HEK293 (cell line): ENCODE data around the gene NAPB.
A peak's percentile ranks its signal among the peaks of the same experiment; 100 is the strongest.

Experiments used
- GLIS1 ChIP-seq: fragments of 450-650 bp; formaldehyde crosslinking; IDR thresholded peaks from 2 replicates; pipeline ENCODE4 v1.5.1; 2016; ENCODE audit warnings: missing biosample characterization, missing genetic modification characterization
- HIC1 ChIP-seq: fragments of 450-650 bp; formaldehyde crosslinking; IDR thresholded peaks from 2 replicates; pipeline ENCODE4 v1.5.1; 2016; ENCODE audit warnings: missing biosample characterization, missing genetic modification characterization
- HOXA7 ChIP-seq: sonication (generic); formaldehyde crosslinking; IDR thresholded peaks from 2 replicates; pipeline ENCODE4 v1.8.1; 2022; ENCODE audit warnings: missing genetic modification reagents, borderline replicate concordance
- HOXC10 ChIP-seq: sonication (generic); formaldehyde crosslinking; IDR thresholded peaks from 2 replicates; pipeline ENCODE4 v1.8.1; 2023; ENCODE audit warnings: mild to moderate bottlenecking, missing genetic modification reagents
- HOXD13 ChIP-seq: sonication (generic); formaldehyde crosslinking; IDR thresholded peaks from 2 replicates; pipeline ENCODE4 v1.8.0; 2022; ENCODE audit warnings: missing genetic modification reagents, borderline replicate concordance
- KLF10 ChIP-seq: fragments of 450-650 bp; IDR thresholded peaks from 2 replicates; pipeline ENCODE4 v1.5.1; 2018; ENCODE audit warnings: missing biosample characterization, mild to moderate bottlenecking, missing genetic modification characterization
- KLF9 ChIP-seq: fragments of 450-650 bp; formaldehyde crosslinking; IDR thresholded peaks from 2 replicates; pipeline ENCODE4 v1.5.1; 2016; ENCODE audit warnings: missing biosample characterization, missing genetic modification characterization, low read depth
- ZBTB7A ChIP-seq: fragments of 450-650 bp; formaldehyde crosslinking; IDR thresholded peaks from 2 replicates; pipeline ENCODE4 v1.5.1; 2016; ENCODE audit warnings: low read depth, missing biosample characterization, missing genetic modification characterization
- ZBTB8A ChIP-seq: fragments of 450-650 bp; formaldehyde crosslinking; IDR thresholded peaks from 2 replicates; pipeline ENCODE4 v1.5.1; 2016; ENCODE audit warnings: missing biosample characterization, missing genetic modification characterization
- ZEB2 ChIP-seq: fragments of 450-650 bp; formaldehyde crosslinking; IDR thresholded peaks from 2 replicates; pipeline ENCODE4 v1.5.1; 2016; ENCODE audit warnings: missing biosample characterization, missing genetic modification characterization
- ZFP69B ChIP-seq: fragments of 450-650 bp; formaldehyde crosslinking; IDR thresholded peaks from 2 replicates; pipeline ENCODE4 v1.5.1; 2016; ENCODE audit warnings: missing biosample characterization, missing genetic modification characterization
- ZNF202 ChIP-seq: fragments of 450-650 bp; formaldehyde crosslinking; IDR thresholded peaks from 2 replicates; pipeline ENCODE4 v1.5.1; 2016; ENCODE audit warnings: missing biosample characterization, missing genetic modification characterization, borderline replicate concordance
- ZNF24 ChIP-seq: fragments of 450-650 bp; formaldehyde crosslinking; IDR thresholded peaks from 2 replicates; pipeline ENCODE4 v1.5.1; 2016; ENCODE audit warnings: missing biosample characterization, missing genetic modification characterization
- ZNF26 ChIP-seq: fragments of 450-650 bp; formaldehyde crosslinking; IDR thresholded peaks from 2 replicates; pipeline ENCODE4 v1.5.1; 2016; ENCODE audit warnings: missing biosample characterization, missing genetic modification characterization
- ZNF324 ChIP-seq: fragments of 450-650 bp; formaldehyde crosslinking; IDR thresholded peaks from 2 replicates; pipeline ENCODE4 v1.5.1; 2016; ENCODE audit warnings: missing biosample characterization, missing genetic modification characterization
- ZNF530 ChIP-seq: fragments of 450-650 bp; formaldehyde crosslinking; IDR thresholded peaks from 2 replicates; pipeline ENCODE4 v1.5.1; 2016; ENCODE audit warnings: low read depth, missing biosample characterization, missing genetic modification characterization
- ZNF621 ChIP-seq: fragments of 450-650 bp; formaldehyde crosslinking; IDR thresholded peaks from 2 replicates; pipeline ENCODE4 v1.5.1; 2017; ENCODE audit warnings: missing biosample characterization, missing genetic modification characterization
- ZNF654 ChIP-seq: fragments of 450-650 bp; formaldehyde crosslinking; IDR thresholded peaks from 2 replicates; pipeline ENCODE4 v1.5.1; 2016; ENCODE audit warnings: low read depth, missing biosample characterization, missing genetic modification characterization
- ZNF664 ChIP-seq: fragments of 450-650 bp; formaldehyde crosslinking; IDR thresholded peaks from 2 replicates; pipeline ENCODE4 v1.5.1; 2016; ENCODE audit warnings: missing biosample characterization, missing genetic modification characterization
- ZNF670 ChIP-seq: fragments of 450-650 bp; formaldehyde crosslinking; IDR thresholded peaks from 2 replicates; pipeline ENCODE4 v1.5.1; 2016; ENCODE audit warnings: missing biosample characterization, missing genetic modification characterization, low read depth
- ZSCAN5A ChIP-seq: fragments of 450-650 bp; formaldehyde crosslinking; IDR thresholded peaks from 2 replicates; pipeline ENCODE4 v1.5.1; 2016; ENCODE audit warnings: missing biosample characterization, missing genetic modification characterization
- TF ChIP-seq, protein P1 (sequence below): fragments of 450-650 bp; formaldehyde crosslinking; IDR thresholded peaks from 2 replicates; pipeline ENCODE4 v1.5.1; 2017; ENCODE audit warnings: missing biosample characterization, missing genetic modification characterization
- TF ChIP-seq, protein P2 (sequence below): fragments of 450-650 bp; formaldehyde crosslinking; IDR thresholded peaks from 2 replicates; pipeline ENCODE4 v1.5.1; 2016; ENCODE audit warnings: missing biosample characterization, missing genetic modification characterization
- TF ChIP-seq, protein P3 (sequence below): fragments of 450-650 bp; formaldehyde crosslinking; IDR thresholded peaks from 2 replicates; pipeline ENCODE4 v1.5.1; 2016; ENCODE audit warnings: missing biosample characterization, missing genetic modification characterization
- TF ChIP-seq, protein P4 (sequence below): fragments of 450-650 bp; formaldehyde crosslinking; IDR thresholded peaks from 2 replicates; pipeline ENCODE4 v1.5.1; 2016; ENCODE audit warnings: missing biosample characterization, missing genetic modification characterization

NAPB gene

DNA sequence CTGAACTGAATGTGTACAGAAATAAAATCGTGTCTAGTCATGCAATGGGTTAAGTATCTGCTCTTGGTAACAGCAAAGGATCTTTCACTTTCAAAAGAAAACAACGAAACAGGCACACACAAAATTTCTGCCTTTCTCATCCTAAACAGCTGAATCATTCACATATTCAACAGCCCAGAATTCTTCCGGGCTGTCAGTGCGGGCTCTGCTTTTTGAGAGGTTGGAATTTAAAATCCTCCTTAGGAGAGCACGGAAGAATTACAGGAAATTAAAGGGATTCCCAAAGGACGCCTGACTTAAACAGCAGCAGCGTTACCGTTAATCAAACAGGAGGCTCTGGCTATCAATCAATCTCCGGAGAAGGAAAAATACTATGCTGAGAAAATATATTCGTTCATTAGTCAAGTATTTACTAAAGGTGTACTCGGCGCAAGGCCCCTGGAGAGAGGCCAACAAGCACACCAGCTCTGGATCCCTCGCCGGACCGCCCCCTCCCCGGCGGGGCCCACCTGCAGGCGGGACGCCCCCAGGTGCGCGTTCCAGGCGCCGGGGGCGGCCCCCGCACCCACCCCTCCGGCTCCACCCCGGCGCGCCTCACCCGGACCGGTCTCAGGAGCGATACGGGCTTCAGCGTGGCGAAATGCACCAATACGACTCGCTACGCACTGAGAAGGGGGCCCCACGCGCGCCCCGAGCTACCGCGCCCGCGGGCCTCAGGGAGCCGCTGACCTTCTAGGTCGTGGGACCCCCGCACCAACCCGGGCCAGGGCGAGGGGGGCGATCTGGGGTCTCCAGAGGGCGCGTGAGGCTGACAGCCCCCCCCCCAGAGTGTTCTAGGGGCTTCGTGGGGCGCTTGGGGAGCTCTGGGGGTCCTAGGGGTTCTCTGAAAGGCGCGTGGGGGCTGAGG, 1.0 kb downstream of the NAPB start (continued):
- TF ChIP-seq ZNF324 (no peak), HOXD13 (CRISPR knock-in tag) (no peak), ZEB2 (tag by site-specific recombination) (no peak), ZNF26 (tag by site-specific recombination) (no peak), ZBTB8A (no peak), ZNF664 (tag by site-specific recombination) (peak; percentile 93; the same call in 1 of the 2 replicates), ZNF530 (no peak), GLIS1 (tag by site-specific recombination) (peak; percentile 34; the same call in 1 of the 2 replicates), KLF10 (tag by site-specific recombination) (0 out of 2 replicates have a peak, but pooled peaks have one; percentile 45), KLF9 (no peak), HOXC10 (CRISPR knock-in tag) (no peak), ZFP69B (tag by site-specific recombination) (peak; percentile 67), ZNF24 (tag by site-specific recombination) (no peak), ZNF621 (tag by site-specific recombination) (no peak), ZNF202 (no peak), ZSCAN5A (no peak), ZNF670 (tag by site-specific recombination) (no peak), ZNF654 (no peak), HOXA7 (no peak), ZBTB7A (no peak), HIC1 (tag by site-specific recombination) (no peak)
- TF ChIP-seq, protein P1, sequence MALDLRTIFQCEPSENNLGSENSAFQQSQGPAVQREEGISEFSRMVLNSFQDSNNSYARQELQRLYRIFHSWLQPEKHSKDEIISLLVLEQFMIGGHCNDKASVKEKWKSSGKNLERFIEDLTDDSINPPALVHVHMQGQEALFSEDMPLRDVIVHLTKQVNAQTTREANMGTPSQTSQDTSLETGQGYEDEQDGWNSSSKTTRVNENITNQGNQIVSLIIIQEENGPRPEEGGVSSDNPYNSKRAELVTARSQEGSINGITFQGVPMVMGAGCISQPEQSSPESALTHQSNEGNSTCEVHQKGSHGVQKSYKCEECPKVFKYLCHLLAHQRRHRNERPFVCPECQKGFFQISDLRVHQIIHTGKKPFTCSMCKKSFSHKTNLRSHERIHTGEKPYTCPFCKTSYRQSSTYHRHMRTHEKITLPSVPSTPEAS (tag by site-specific recombination): no peak
- TF ChIP-seq, protein P2, sequence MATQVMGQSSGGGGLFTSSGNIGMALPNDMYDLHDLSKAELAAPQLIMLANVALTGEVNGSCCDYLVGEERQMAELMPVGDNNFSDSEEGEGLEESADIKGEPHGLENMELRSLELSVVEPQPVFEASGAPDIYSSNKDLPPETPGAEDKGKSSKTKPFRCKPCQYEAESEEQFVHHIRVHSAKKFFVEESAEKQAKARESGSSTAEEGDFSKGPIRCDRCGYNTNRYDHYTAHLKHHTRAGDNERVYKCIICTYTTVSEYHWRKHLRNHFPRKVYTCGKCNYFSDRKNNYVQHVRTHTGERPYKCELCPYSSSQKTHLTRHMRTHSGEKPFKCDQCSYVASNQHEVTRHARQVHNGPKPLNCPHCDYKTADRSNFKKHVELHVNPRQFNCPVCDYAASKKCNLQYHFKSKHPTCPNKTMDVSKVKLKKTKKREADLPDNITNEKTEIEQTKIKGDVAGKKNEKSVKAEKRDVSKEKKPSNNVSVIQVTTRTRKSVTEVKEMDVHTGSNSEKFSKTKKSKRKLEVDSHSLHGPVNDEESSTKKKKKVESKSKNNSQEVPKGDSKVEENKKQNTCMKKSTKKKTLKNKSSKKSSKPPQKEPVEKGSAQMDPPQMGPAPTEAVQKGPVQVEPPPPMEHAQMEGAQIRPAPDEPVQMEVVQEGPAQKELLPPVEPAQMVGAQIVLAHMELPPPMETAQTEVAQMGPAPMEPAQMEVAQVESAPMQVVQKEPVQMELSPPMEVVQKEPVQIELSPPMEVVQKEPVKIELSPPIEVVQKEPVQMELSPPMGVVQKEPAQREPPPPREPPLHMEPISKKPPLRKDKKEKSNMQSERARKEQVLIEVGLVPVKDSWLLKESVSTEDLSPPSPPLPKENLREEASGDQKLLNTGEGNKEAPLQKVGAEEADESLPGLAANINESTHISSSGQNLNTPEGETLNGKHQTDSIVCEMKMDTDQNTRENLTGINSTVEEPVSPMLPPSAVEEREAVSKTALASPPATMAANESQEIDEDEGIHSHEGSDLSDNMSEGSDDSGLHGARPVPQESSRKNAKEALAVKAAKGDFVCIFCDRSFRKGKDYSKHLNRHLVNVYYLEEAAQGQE (tag by site-specific recombination): no peak
- TF ChIP-seq, protein P3, sequence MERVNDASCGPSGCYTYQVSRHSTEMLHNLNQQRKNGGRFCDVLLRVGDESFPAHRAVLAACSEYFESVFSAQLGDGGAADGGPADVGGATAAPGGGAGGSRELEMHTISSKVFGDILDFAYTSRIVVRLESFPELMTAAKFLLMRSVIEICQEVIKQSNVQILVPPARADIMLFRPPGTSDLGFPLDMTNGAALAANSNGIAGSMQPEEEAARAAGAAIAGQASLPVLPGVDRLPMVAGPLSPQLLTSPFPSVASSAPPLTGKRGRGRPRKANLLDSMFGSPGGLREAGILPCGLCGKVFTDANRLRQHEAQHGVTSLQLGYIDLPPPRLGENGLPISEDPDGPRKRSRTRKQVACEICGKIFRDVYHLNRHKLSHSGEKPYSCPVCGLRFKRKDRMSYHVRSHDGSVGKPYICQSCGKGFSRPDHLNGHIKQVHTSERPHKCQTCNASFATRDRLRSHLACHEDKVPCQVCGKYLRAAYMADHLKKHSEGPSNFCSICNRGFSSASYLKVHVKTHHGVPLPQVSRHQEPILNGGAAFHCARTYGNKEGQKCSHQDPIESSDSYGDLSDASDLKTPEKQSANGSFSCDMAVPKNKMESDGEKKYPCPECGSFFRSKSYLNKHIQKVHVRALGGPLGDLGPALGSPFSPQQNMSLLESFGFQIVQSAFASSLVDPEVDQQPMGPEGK (tag by site-specific recombination): no peak
- TF ChIP-seq, protein P4, sequence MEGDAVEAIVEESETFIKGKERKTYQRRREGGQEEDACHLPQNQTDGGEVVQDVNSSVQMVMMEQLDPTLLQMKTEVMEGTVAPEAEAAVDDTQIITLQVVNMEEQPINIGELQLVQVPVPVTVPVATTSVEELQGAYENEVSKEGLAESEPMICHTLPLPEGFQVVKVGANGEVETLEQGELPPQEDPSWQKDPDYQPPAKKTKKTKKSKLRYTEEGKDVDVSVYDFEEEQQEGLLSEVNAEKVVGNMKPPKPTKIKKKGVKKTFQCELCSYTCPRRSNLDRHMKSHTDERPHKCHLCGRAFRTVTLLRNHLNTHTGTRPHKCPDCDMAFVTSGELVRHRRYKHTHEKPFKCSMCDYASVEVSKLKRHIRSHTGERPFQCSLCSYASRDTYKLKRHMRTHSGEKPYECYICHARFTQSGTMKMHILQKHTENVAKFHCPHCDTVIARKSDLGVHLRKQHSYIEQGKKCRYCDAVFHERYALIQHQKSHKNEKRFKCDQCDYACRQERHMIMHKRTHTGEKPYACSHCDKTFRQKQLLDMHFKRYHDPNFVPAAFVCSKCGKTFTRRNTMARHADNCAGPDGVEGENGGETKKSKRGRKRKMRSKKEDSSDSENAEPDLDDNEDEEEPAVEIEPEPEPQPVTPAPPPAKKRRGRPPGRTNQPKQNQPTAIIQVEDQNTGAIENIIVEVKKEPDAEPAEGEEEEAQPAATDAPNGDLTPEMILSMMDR: no peak
